Nasal cavity respiratory epithelium epithelial cell of viscerocranial mucosa (primary cell): Measurements from ENCODE around the gene RCOR1. TPM values are rescaled to one million over a fixed set of nuclear protein-coding genes. Genes with fewer than 3 reads are reported as not detected.

Source experiments
- total RNA-seq: library from RNA; depleted of rRNA; stranded (reverse); fragments of >200 nt; gene quantifications from 2 replicates; pipeline ENCODE4 v1.2.3, GENCODE V29; 2014

The RCOR1 gene
- 27.0 and 57.5 TPM in 2 replicates for total RNA-seq

DNA sequence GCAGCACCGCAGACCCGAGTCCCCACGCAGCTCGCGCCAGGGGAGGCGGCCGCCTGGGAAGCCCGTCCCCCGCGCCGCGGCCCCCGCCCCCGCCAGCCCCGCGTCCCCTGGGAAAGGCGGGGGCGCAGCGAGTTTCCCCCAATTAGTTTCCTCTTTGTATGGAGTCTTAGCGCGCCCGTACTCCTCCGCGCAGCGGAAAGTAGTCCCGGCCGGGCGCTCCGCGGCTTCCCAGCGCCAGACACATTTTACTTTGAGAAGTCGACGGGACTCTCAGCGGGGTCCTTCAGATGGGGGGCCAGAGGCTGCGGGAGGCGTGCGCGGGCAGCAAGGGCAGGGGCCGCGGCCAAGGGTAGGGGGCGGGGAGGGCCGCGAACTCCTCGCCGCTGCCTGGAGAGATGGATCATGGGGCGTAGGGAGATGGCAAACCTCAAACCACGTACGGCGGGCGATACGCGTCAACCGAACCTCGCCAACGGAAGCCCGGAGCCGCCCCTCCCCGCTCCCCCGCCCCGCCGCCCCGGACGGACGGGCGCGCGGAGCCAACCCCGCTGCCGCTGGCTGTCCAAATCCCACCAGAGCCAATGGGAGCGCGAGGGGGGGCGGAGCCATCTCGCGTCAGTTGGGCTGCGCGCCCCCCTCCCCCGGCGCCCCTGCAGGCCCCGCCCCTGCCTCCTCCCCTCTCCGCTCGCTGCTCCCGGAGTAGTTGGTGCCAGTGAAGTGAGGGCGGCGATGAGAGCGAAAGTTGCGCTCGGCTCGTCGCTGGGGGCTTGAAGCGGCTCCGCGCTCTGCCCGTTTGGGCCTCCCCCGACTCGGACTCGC, at the start of gene RCOR1:
Gene RCOR1, plus strand, starts transcription at position 706 of the 819 bp plus-strand sequence. CDS start 238 bp downstream, outside the sequence.

DNA sequence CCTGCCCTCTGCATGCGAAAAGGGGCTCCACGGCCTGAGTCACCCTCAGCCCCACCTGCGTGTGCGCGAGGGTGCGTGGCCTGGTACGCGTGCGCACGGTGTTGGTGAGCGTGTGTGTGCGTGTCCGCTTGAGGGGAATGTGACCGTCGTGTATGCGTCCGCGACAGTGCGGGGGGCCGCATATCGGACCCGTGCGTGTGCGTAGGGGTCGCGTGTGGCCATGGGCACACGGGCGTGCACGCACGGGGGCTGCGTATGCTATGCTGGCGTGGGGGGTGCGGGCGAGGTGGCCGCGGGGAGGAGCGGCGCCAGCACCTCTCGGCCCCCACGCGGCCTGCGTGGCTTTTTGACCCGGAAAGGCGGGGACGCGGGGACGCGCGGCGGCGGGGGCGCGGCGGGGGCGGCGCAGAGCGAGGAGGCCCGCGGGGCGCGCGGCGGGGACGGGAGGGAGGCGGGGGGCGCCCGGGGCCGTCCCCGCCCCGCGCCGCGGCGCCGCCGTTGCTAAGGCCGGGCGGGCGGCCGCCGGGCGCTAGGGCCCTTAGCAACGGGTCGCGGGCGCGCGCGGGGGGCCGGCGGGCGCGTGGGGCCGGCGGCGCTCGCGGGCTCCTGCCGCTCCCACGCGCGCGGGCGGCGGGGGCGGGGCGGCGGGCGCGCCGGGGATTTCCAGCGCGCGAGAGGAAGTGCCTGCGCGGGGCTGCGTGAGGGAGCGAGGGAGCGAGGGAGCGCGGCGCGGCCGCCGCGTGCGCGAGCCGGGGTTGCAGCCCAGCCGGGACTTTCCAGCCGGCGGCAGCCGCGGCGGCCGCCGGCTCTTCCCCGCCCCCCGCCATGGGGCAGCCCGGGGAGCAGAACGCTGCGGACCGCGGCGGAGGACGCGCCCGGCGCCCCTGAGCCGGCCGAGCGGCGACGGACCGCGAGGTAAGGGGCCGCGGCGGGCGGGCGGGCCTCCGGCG, 184.6 kb downstream of the RCOR1 start, which contains the start of gene TRAF3:
Gene TRAF3, plus strand, starts transcription at position 689 of the 950 bp plus-strand sequence. CDS start 92,753 bp downstream, outside the sequence.

Other genes starting within 250 kb of the RCOR1 start
- gene CINP, start 229.8 kb upstream of the RCOR1 start, total RNA-seq, result 42.0 and 50.1 TPM in 2 replicates
- gene TECPR2, start 229.7 kb upstream of the RCOR1 start, total RNA-seq, result 6.8 and 19.2 TPM in 2 replicates
- 17.8 and 43.9 TPM in 2 replicates for gene ANKRD9, start 82.9 kb upstream of the RCOR1 start, total RNA-seq
- 28.0 and 73.6 TPM in 2 replicates for gene TRAF3, start 184.8 kb downstream of the RCOR1 start, total RNA-seq